HG03039 (cell line): ENCODE measurements around the gene DCTN3.
A peak's percentile ranks its signal among the peaks of the same experiment; 100 is the strongest.

Source experiments
- ATAC-seq: cut with Tn5 transposase; IDR thresholded peaks from one replicate; pipeline ENCODE4 v1.9.1; 2021; ENCODE audit warnings: mild to moderate bottlenecking, moderate library complexity; ENCODE audit not compliant: unreplicated experiment

DCTN3 gene

GRCh38 chr9:34624475-34625185 is 4.3 kb upstream of the DCTN3 start:
- ATAC-seq = no peak

- no peak for ATAC-seq
Measured at GRCh38 chr9:34623374-34624235, 3.3 kb upstream of the DCTN3 start.

- ATAC-seq = no peak
Measured at GRCh38 chr9:34615132-34615531, 5.2 kb downstream of the DCTN3 start.

- ATAC-seq = no peak
Measured at GRCh38 chr9:34612788-34613390, 7.4 kb downstream of the DCTN3 start.

GRCh38 chr9:34611811-34612787 is 8.2 kb downstream of the DCTN3 start, which contains the start of gene RPP25L:
Gene RPP25L (minus strand): TSS chr9:34612097. CDS start chr9:34611296, 801 bp downstream.
- peak; percentile 82 for ATAC-seq

GRCh38 chr9:34611251-34611810 is 9.0 kb downstream of the DCTN3 start:
- ATAC-seq = no peak

- no peak for ATAC-seq
Measured at GRCh38 chr9:34610434-34611206, 9.7 kb downstream of the DCTN3 start.

GRCh38 chr9:34607331-34607730 is 13.0 kb downstream of the DCTN3 start:
- ATAC-seq = no peak

GRCh38 chr9:34606905-34607304 is 13.4 kb downstream of the DCTN3 start:
- ATAC-seq = no peak

GRCh38 chr9:34606190-34606589 is 14.1 kb downstream of the DCTN3 start:
- ATAC-seq = no peak

GRCh38 chr9:34603610-34604231 is 16.6 kb downstream of the DCTN3 start:
- ATAC-seq = no peak

GRCh38 chr9:34601937-34602573 is 18.2 kb downstream of the DCTN3 start:
- ATAC-seq = no peak

- ATAC-seq = no peak
Measured at GRCh38 chr9:34600908-34601307, 19.4 kb downstream of the DCTN3 start.

- ATAC-seq = no peak
Measured at GRCh38 chr9:34599546-34599945, 20.7 kb downstream of the DCTN3 start.

GRCh38 chr9:34594177-34594576 is 26.1 kb downstream of the DCTN3 start:
- no peak for ATAC-seq

- ATAC-seq = no peak
Measured at GRCh38 chr9:34592895-34593601, 27.2 kb downstream of the DCTN3 start.

- ATAC-seq = no peak
Measured at GRCh38 chr9:34591917-34592866, 28.1 kb downstream of the DCTN3 start.
